HG02870 (cell line): Measurements from ENCODE around the gene SMO.
"Not testable (repeated sequence)": the region's sequence is repeated elsewhere in the genome, so short reads cannot be mapped to it uniquely, and the experiment has no call there.

Experiments used
- ATAC-seq: cut with Tn5 transposase; IDR thresholded peaks from one replicate; pipeline ENCODE4 v1.9.1; 2021; ENCODE audit warnings: mild to moderate bottlenecking, moderate library complexity; ENCODE audit not compliant: unreplicated experiment

SMO gene

GRCh38 chr7:129205987-129206785 lies 17.8 kb downstream of the SMO start:
- ATAC-seq = no peak

GRCh38 chr7:129208667-129209066 lies 20.2 kb downstream of the SMO start:
- ATAC-seq = no peak

- ATAC-seq = no peak
These were observed 20.9 kb downstream of the SMO start for GRCh38 chr7:129209067-129209926.

- no peak for ATAC-seq
These were observed 22.0 kb downstream of the SMO start for GRCh38 chr7:129210256-129210988.

- no peak for ATAC-seq
These were observed 22.5 kb downstream of the SMO start for GRCh38 chr7:129210989-129211312.

- ATAC-seq = no peak
These were observed 23.7 kb downstream of the SMO start for GRCh38 chr7:129212126-129212525.

- no peak for ATAC-seq
These were observed 24.2 kb downstream of the SMO start for GRCh38 chr7:129212596-129212995.

GRCh38 chr7:129213828-129214227 lies 25.4 kb downstream of the SMO start:
- no peak for ATAC-seq

- not testable (repeated sequence) for ATAC-seq
These were observed 27.3 kb downstream of the SMO start for GRCh38 chr7:129215691-129216090.

- ATAC-seq = not testable (repeated sequence)
These were observed 27.8 kb downstream of the SMO start for GRCh38 chr7:129216101-129216715.

GRCh38 chr7:129216821-129217416 lies 28.5 kb downstream of the SMO start:
- ATAC-seq = not testable (repeated sequence)

- ATAC-seq = peak; percentile 59
These were observed 30.2 kb downstream of the SMO start for GRCh38 chr7:129218514-129219062.

GRCh38 chr7:129219166-129219565 lies 30.7 kb downstream of the SMO start:
- not testable (repeated sequence) for ATAC-seq

- no peak for ATAC-seq
These were observed 33.6 kb downstream of the SMO start for GRCh38 chr7:129222064-129222463.

- ATAC-seq = peak; percentile 89
These were observed 36.1 kb downstream of the SMO start, which contains the start of gene AHCYL2 for GRCh38 chr7:129224251-129225205. TSS of gene AHCYL2 (plus strand) at chr7:129225030.

GRCh38 chr7:129225206-129225930 lies 36.9 kb downstream of the SMO start:
- peak; percentile 25 for ATAC-seq

- ATAC-seq = no peak
These were observed 37.6 kb downstream of the SMO start for GRCh38 chr7:129225931-129226572.
